A549 (cell line): ENCODE results near the gene PSMB9. TPM values are rescaled to one million over a fixed set of nuclear protein-coding genes. Genes with fewer than 3 reads are reported as not detected.

Experiments used
- ATAC-seq, 2 experiments: fragments of 200-7000 bp in 1 of 2; fragments of >200 bp in 1 of 2; cut with Nextera tagmentation in 1 of 2; cut with Tn5 transposase in 1 of 2; 3 replicates each; pipeline versions ENCODE4 v1.8.0 to v1.9.1; 2018 to 2020; ENCODE audit warnings: mild to moderate bottlenecking in 1 of 2, moderate library complexity in 1 of 2
- CTCF ChIA-PET: fragments of 300-600 bp; sonication (Branson Sonifier 250); formaldehyde crosslinking; extraction: SDS; loops from one replicate; lab custom pipeline; 2021; ENCODE audit warnings: antibody characterized with exemption, inconsistent platforms; lab: Yijun Ruan, JAX
- POLR2A ChIA-PET: fragments of 350-600 bp; formaldehyde crosslinking; extraction: SDS; loops from one replicate; lab custom pipeline; 2021; ENCODE audit warnings: antibody characterized with exemption, inconsistent platforms; lab: Yijun Ruan, JAX
- DNase-seq, 2 experiments: peaks; one replicate each; pipeline versions ENCODE4 v3.0.0 to v3.0.0-alpha.2; 2011 to 2016; ENCODE audit warnings: low read depth in 1 of 2, low spot score in 1 of 2
- FAIRE-seq: peaks from 2 replicates; lab custom pipeline; 2011; peaks lifted over from hg19 to GRCh38; lab: Jason Lieb, UNC
- H3K27ac ChIP-seq, 2 experiments: fragments of >200 bp; sonication (Bioruptor Twin); formaldehyde crosslinking; 3 replicates each; pipeline ENCODE4 v1.5.1; 2016 to 2017
- H3K4me1 ChIP-seq: fragments of >200 bp; sonication (Bioruptor Twin); formaldehyde crosslinking; 3 replicates; pipeline ENCODE4 v1.6.1; 2016
- H3K4me2 ChIP-seq: fragments of >200 bp; sonication (Bioruptor Twin); formaldehyde crosslinking; 3 replicates; pipeline ENCODE4 v1.6.1; 2016
- H3K4me3 ChIP-seq: fragments of >200 bp; sonication (Bioruptor Twin); formaldehyde crosslinking; 3 replicates; pipeline ENCODE4 v1.5.1; 2016
- H3K9me3 ChIP-seq: fragments of >200 bp; sonication (Bioruptor Twin); formaldehyde crosslinking; 3 replicates; pipeline ENCODE4 v1.6.1; 2016
- ELK1 ChIP-seq: fragments of 150-350 bp; IDR thresholded peaks from 2 replicates; pipeline ENCODE4 v1.6.1; 2014; ENCODE audit warnings: low read depth, mild to moderate bottlenecking, low read length
- MYC ChIP-seq: IDR thresholded peaks from 2 replicates; pipeline ENCODE4 v1.6.1; 2012; ENCODE audit warnings: mild to moderate bottlenecking, inconsistent platforms, low read length, improper control_type of control experiment, borderline replicate concordance
- REST ChIP-seq: fragments of 200-600 bp; sonication (generic); IDR thresholded peaks from 2 replicates; pipeline ENCODE4 v1.6.1; 2016; ENCODE audit warnings: antibody characterized with exemption, mild to moderate bottlenecking, moderate library complexity
- SREBF2 ChIP-seq: fragments of 450-650 bp; IDR thresholded peaks from 2 replicates; pipeline ENCODE4 v1.6.1; 2014; ENCODE audit warnings: mild to moderate bottlenecking, moderate library complexity
- WGBS: methylation state at CpG from one replicate; pipeline ENCODE4 v1.1.6; 2017; ENCODE audit errors: missing lambda C conversion rate; 5-methylcytosine and 5-hydroxymethylcytosine counted together
- polyA plus RNA-seq, 4 experiments: library from polyadenylated mRNA; depleted of rRNA in 3 of 4; stranded (reverse); fragments of >200 nt; fragmentation: RNase III in 1 of 4; extraction: RNeasy Plus Mini Kit Qiagen cat#74134 plus additional on column Dnase treatment in 1 of 4; gene quantifications; 2 replicates in 3 of 4; 3 replicates in 1 of 4; pipeline ENCODE4 v1.2.3, GENCODE V29; 2011 to 2017
- small RNA-seq, 6 experiments: library from RNA; depleted of rRNA; stranded (forward); fragments of <200 nt; gene quantifications; one replicate each; pipeline ENCODE3, GENCODE V24; 2012

Gene PSMB9
- polyA plus RNA-seq, 2 of the 4 experiments (the other 2 are of a cell fraction) = 9.2 to 12.5 TPM

GRCh38 chr6:32908897-32909296 lies 54.9 kb downstream of the PSMB9 start:
- FAIRE-seq (no peak), DNase-seq (no peak), ATAC-seq (no peak)
- no peaks in the 10 kb centered on the region for H3K9me3 ChIP-seq
- 14% methylated on average over 2 of the region's 2 CpGs for WGBS
- CTCF ChIA-PET = interaction anchor here (0.8 kb wide), 1 partner anchor 70 kb away, joined by 4 read pairs; the partner anchor contains the start of gene TAP2
- no peak overlapping the region for H3K4me3 ChIP-seq
- H3K27ac ChIP-seq = peak overlapping the region; percentile 61 to 66
- peak overlapping the region; percentile 63 for H3K4me2 ChIP-seq
- POLR2A ChIA-PET = no interaction called here
- peaks cover 61% of the 10 kb centered on the region for H3K4me1 ChIP-seq
- no peak for TF ChIP-seq REST
- no peak for TF ChIP-seq MYC
- TF ChIP-seq ELK1 = no peak
- TF ChIP-seq SREBF2 = no peak

Small RNAs within 50 kb of the gene (small RNA-seq; reads per million reads assigned to genes)
- gene HLA-Z = 0 reads per million in 6 experiments

Other genes starting within 250 kb of the PSMB9 start
- not detected in 2 replicates for gene HLA-DQA1, start 216.8 kb upstream of the PSMB9 start, polyA plus RNA-seq (2011; rRNA removed)
- gene HLA-DQA1, start 216.8 kb upstream of the PSMB9 start, polyA plus RNA-seq (2017; fragmentation: RNase III; extraction: RNeasy Plus Mini Kit Qiagen cat#74134 plus additional on column Dnase treatment) = not detected in 3 replicates
- not detected in 2 replicates for gene HLA-DQB1, start 187.5 kb upstream of the PSMB9 start, polyA plus RNA-seq (2011; rRNA removed)
- not detected in 3 replicates for gene HLA-DQB1, start 187.5 kb upstream of the PSMB9 start, polyA plus RNA-seq (2017; fragmentation: RNase III; extraction: RNeasy Plus Mini Kit Qiagen cat#74134 plus additional on column Dnase treatment)
- gene HLA-DQA2, start 112.8 kb upstream of the PSMB9 start, polyA plus RNA-seq (2011; rRNA removed) = not detected in 2 replicates
- gene HLA-DQA2, start 112.8 kb upstream of the PSMB9 start, polyA plus RNA-seq (2017; fragmentation: RNase III; extraction: RNeasy Plus Mini Kit Qiagen cat#74134 plus additional on column Dnase treatment) = not detected in 3 replicates
- gene HLA-DQB2, start 90.7 kb upstream of the PSMB9 start, polyA plus RNA-seq (2011; rRNA removed) = not detected in 2 replicates
- gene HLA-DQB2, start 90.7 kb upstream of the PSMB9 start, polyA plus RNA-seq (2017; fragmentation: RNase III; extraction: RNeasy Plus Mini Kit Qiagen cat#74134 plus additional on column Dnase treatment) = not detected in 3 replicates
- gene HLA-DOB, start 37.2 kb upstream of the PSMB9 start, polyA plus RNA-seq (2011; rRNA removed) = 0.10 and 0.11 TPM in 2 replicates
- 0.07 to 0.12 TPM (median 0.08 TPM) in 3 replicates for gene HLA-DOB, start 37.2 kb upstream of the PSMB9 start, polyA plus RNA-seq (2017; fragmentation: RNase III; extraction: RNeasy Plus Mini Kit Qiagen cat#74134 plus additional on column Dnase treatment)
- gene TAP2, start 15.5 kb upstream of the PSMB9 start, polyA plus RNA-seq (2011; rRNA removed) = 11.4 and 12.1 TPM in 2 replicates
- 15.9 to 18.4 TPM (median 16.5 TPM) in 3 replicates for gene TAP2, start 15.5 kb upstream of the PSMB9 start, polyA plus RNA-seq (2017; fragmentation: RNase III; extraction: RNeasy Plus Mini Kit Qiagen cat#74134 plus additional on column Dnase treatment)
- gene PSMB8, start 10.1 kb upstream of the PSMB9 start, polyA plus RNA-seq (2011; rRNA removed) = 18.7 and 20.2 TPM in 2 replicates
- 14.6 to 16.6 TPM (median 15.9 TPM) in 3 replicates for gene PSMB8, start 10.1 kb upstream of the PSMB9 start, polyA plus RNA-seq (2017; fragmentation: RNase III; extraction: RNeasy Plus Mini Kit Qiagen cat#74134 plus additional on column Dnase treatment)
- 21.2 and 28.2 TPM in 2 replicates for gene TAP1, start 488 bp upstream of the PSMB9 start, polyA plus RNA-seq (2011; rRNA removed)
- 19.0 to 25.8 TPM (median 21.4 TPM) in 3 replicates for gene TAP1, start 488 bp upstream of the PSMB9 start, polyA plus RNA-seq (2017; fragmentation: RNase III; extraction: RNeasy Plus Mini Kit Qiagen cat#74134 plus additional on column Dnase treatment)
- 14.3 and 21.6 TPM in 2 replicates for gene HLA-DMB, start 86.8 kb downstream of the PSMB9 start, polyA plus RNA-seq (2011; rRNA removed)
- 2.1 to 3.7 TPM (median 3.0 TPM) in 3 replicates for gene HLA-DMB, start 86.8 kb downstream of the PSMB9 start, polyA plus RNA-seq (2017; fragmentation: RNase III; extraction: RNeasy Plus Mini Kit Qiagen cat#74134 plus additional on column Dnase treatment)
- 5.6 and 7.0 TPM in 2 replicates for gene HLA-DMA, start 98.9 kb downstream of the PSMB9 start, polyA plus RNA-seq (2011; rRNA removed)
- 2.5 to 2.8 TPM (median 2.5 TPM) in 3 replicates for gene HLA-DMA, start 98.9 kb downstream of the PSMB9 start, polyA plus RNA-seq (2017; fragmentation: RNase III; extraction: RNeasy Plus Mini Kit Qiagen cat#74134 plus additional on column Dnase treatment)
- gene BRD2, start 114.4 kb downstream of the PSMB9 start, polyA plus RNA-seq (2011; rRNA removed) = 136 and 153 TPM in 2 replicates
- 92.1 to 93.6 TPM (median 92.5 TPM) in 3 replicates for gene BRD2, start 114.4 kb downstream of the PSMB9 start, polyA plus RNA-seq (2017; fragmentation: RNase III; extraction: RNeasy Plus Mini Kit Qiagen cat#74134 plus additional on column Dnase treatment)
- 0.25 and 0.27 TPM in 2 replicates for gene HLA-DOA, start 155.4 kb downstream of the PSMB9 start, polyA plus RNA-seq (2011; rRNA removed)
- 0.03 TPM in 1 of 3 replicates, not detected in the others for gene HLA-DOA, start 155.4 kb downstream of the PSMB9 start, polyA plus RNA-seq (2017; fragmentation: RNase III; extraction: RNeasy Plus Mini Kit Qiagen cat#74134 plus additional on column Dnase treatment)
- gene HLA-DPA1, start 219.5 kb downstream of the PSMB9 start, polyA plus RNA-seq (2011; rRNA removed) = not detected in 2 replicates
- 0.09 TPM in 1 of 3 replicates, not detected in the others for gene HLA-DPA1, start 219.5 kb downstream of the PSMB9 start, polyA plus RNA-seq (2017; fragmentation: RNase III; extraction: RNeasy Plus Mini Kit Qiagen cat#74134 plus additional on column Dnase treatment)
- not detected in 2 replicates for gene HLA-DPB1, start 221.8 kb downstream of the PSMB9 start, polyA plus RNA-seq (2011; rRNA removed)
- gene HLA-DPB1, start 221.8 kb downstream of the PSMB9 start, polyA plus RNA-seq (2017; fragmentation: RNase III; extraction: RNeasy Plus Mini Kit Qiagen cat#74134 plus additional on column Dnase treatment) = not detected in 3 replicates